Duodenal mucosa (tissue), 2 donors: ENCODE data around the gene ASB2.

Source experiments
- H3K27ac ChIP-seq: one replicate; pipeline ENCODE4 v1.7.0; 2013; ENCODE audit warnings: low read depth, low read length
- H3K27me3 ChIP-seq, 2 donors: one replicate each; pipeline ENCODE4 v1.7.0; 2013; ENCODE audit warnings: low read length in 2 of 2, control low read depth in 1 of 2; ENCODE audit not compliant: insufficient read depth in 2 of 2, control insufficient read depth in 1 of 2
- H3K36me3 ChIP-seq, 2 donors: one replicate each; pipeline ENCODE4 v1.7.0; 2013; ENCODE audit warnings: low read length in 2 of 2, control low read depth in 1 of 2; ENCODE audit not compliant: insufficient read depth in 2 of 2, control insufficient read depth in 1 of 2
- H3K4me1 ChIP-seq, 2 donors: one replicate each; pipeline ENCODE4 v1.7.0; 2013; ENCODE audit warnings: low read length in 2 of 2, control low read depth in 1 of 2; ENCODE audit not compliant: insufficient read depth in 2 of 2, control insufficient read depth in 1 of 2
- H3K4me3 ChIP-seq, 2 donors: one replicate each; pipeline ENCODE4 v1.7.0; 2013; ENCODE audit warnings: low read length in 2 of 2, low read depth in 1 of 2
- H3K9ac ChIP-seq, 2 donors: one replicate each; pipeline ENCODE4 v1.7.0; 2013; ENCODE audit warnings: low read length in 2 of 2, low read depth in 1 of 2
- H3K9me3 ChIP-seq, 2 donors: one replicate each; pipeline ENCODE4 v1.7.0; 2013; ENCODE audit warnings: low read length in 2 of 2, control low read depth in 1 of 2; ENCODE audit not compliant: control insufficient read depth in 1 of 2

ASB2 gene

GRCh38 chr14:94001501-94002396 lies 25.4 kb upstream of the ASB2 start:
- Histone ChIP-seq H3K4me3 (no peak overlapping the region), H3K9me3 (no peaks in the 10 kb centered on the region), H3K27ac (no peak overlapping the region), H3K36me3 (no peaks in the 10 kb centered on the region), H3K4me1 (peaks cover 0 to 5% of the 10 kb centered on the region in 2 donors), H3K9ac (no peak overlapping the region), H3K27me3 (no peaks in the 10 kb centered on the region)

- Histone ChIP-seq H3K4me1 (peaks cover 0 to 5% of the 10 kb centered on the region in 2 donors), H3K4me3 (no peak overlapping the region), H3K36me3 (no peaks in the 10 kb centered on the region), H3K9me3 (no peaks in the 10 kb centered on the region), H3K27ac (no peak overlapping the region), H3K27me3 (no peaks in the 10 kb centered on the region), H3K9ac (no peak overlapping the region)
These were observed 24.6 kb upstream of the ASB2 start for GRCh38 chr14:94001016-94001415.

DNA sequence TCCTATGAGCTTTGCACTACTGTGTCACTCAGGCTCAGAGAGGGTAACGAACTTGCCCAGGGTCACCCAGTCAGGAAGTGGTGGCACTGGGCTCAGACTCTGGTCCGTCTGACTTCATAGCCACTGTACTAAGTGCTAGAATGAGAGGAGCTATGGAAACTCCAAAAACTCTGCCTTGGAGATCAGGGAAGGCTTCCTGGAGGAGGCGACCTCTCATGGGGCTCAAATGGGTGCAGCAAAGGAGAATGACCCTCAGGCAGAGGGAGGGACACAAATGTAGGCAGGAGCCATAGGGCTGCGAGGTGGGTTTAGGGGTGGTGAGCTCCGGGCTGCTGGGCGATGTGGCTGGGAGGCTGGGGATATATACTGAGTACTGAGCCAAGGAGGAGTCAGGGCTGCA lies 23.9 kb upstream of the ASB2 start:
- Histone ChIP-seq H3K27me3 (no peaks in the 10 kb centered on the region), H3K36me3 (no peaks in the 10 kb centered on the region), H3K27ac (no peak overlapping the region), H3K9me3 (no peaks in the 10 kb centered on the region), H3K4me3 (no peak overlapping the region), H3K4me1 (peaks cover 0 to 5% of the 10 kb centered on the region in 2 donors), H3K9ac (no peak overlapping the region)

GRCh38 chr14:93999573-93999972 lies 23.2 kb upstream of the ASB2 start:
- no peaks in the 10 kb centered on the region for H3K27me3 ChIP-seq
- no peak overlapping the region for H3K27ac ChIP-seq
- no peaks in the 10 kb centered on the region for H3K36me3 ChIP-seq
- H3K4me3 ChIP-seq = no peak overlapping the region
- H3K4me1 ChIP-seq = peaks cover 0 to 5% of the 10 kb centered on the region in 2 donors
- no peak overlapping the region for H3K9ac ChIP-seq
- no peaks in the 10 kb centered on the region for H3K9me3 ChIP-seq

GRCh38 chr14:93998871-93999403 lies 22.6 kb upstream of the ASB2 start:
- no peak overlapping the region for H3K27ac ChIP-seq
- H3K27me3 ChIP-seq = no peaks in the 10 kb centered on the region
- H3K9me3 ChIP-seq = no peaks in the 10 kb centered on the region
- peaks cover 0 to 5% of the 10 kb centered on the region in 2 donors for H3K4me1 ChIP-seq
- H3K36me3 ChIP-seq = no peaks in the 10 kb centered on the region
- H3K9ac ChIP-seq = no peak overlapping the region
- H3K4me3 ChIP-seq = no peak overlapping the region

- H3K9ac ChIP-seq = no peak overlapping the region
These were observed 21.8 kb upstream of the ASB2 start for GRCh38 chr14:93997916-93998870.

GRCh38 chr14:93997082-93997481 lies 20.7 kb upstream of the ASB2 start, which contains the start of gene CCDC197:
Gene CCDC197, plus strand, starts transcription at chr14:93997301. Its CDS starts 831 bp downstream, at chr14:93998132.
- peaks cover 0 to 5% of the 10 kb centered on the region in 2 donors for H3K4me1 ChIP-seq

More at GRCh38 chr14:93997916-93998870, 21.8 kb upstream of the ASB2 start:
- Histone ChIP-seq H3K27me3 (no peaks in the 10 kb centered on the region), H3K4me1 (peaks cover 0 to 5% of the 10 kb centered on the region in 2 donors), H3K27ac (no peak overlapping the region), H3K4me3 (no peak overlapping the region), H3K9me3 (no peaks in the 10 kb centered on the region), H3K36me3 (no peaks in the 10 kb centered on the region)

DNA sequence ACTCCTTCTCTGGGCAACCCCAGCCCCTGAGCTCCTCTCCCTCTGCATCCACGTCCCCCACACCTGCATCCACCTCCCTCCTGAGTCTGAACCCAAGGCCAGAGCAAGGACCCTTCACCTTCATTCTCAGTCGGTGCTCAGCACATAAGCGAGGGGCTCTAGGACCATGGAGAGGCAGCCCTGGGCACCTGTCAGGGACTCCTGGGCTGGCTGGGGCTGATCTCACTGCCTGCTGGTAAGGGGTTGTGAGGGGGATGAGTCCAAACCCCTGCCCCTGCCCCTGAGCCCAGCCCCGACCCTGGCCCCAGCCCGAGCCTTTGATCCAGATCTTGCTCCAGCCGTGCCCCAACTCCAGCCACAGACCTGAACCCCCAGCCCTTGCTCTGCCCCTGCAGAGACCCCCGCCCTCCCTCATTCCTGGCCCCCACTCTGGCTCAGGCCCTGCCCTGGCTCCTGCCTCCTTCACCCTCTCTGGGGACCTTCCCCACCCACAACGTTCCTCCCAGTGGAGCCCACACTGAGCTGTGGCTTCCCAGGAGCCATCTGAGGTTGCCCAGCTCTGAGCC lies 19.8 kb upstream of the ASB2 start:
- Histone ChIP-seq H3K9ac (no peak overlapping the region), H3K4me1 (no peaks in the 10 kb centered on the region), H3K27me3 (no peaks in the 10 kb centered on the region), H3K4me3 (no peak overlapping the region), H3K27ac (no peak overlapping the region), H3K36me3 (no peaks in the 10 kb centered on the region), H3K9me3 (no peaks in the 10 kb centered on the region)

More at GRCh38 chr14:93997082-93997481, 20.7 kb upstream of the ASB2 start, which contains the start of gene CCDC197:
- no peaks in the 10 kb centered on the region for H3K36me3 ChIP-seq
- H3K9ac ChIP-seq = no peak within 1 kb of the TSS
- H3K4me3 ChIP-seq = no peak within 1 kb of the TSS
- H3K27ac ChIP-seq = no peak within 1 kb of the TSS
- H3K27me3 ChIP-seq = no peaks in the 10 kb centered on the region
- no peaks in the 10 kb centered on the region for H3K9me3 ChIP-seq

- Histone ChIP-seq H3K4me3 (no peak overlapping the region), H3K27ac (no peak overlapping the region)
These were observed 18.7 kb upstream of the ASB2 start for GRCh38 chr14:93994919-93995682.

More at GRCh38 chr14:93994919-93995682, 18.7 kb upstream of the ASB2 start:
- Histone ChIP-seq H3K27me3 (no peaks in the 10 kb centered on the region), H3K36me3 (no peaks in the 10 kb centered on the region), H3K9me3 (no peaks in the 10 kb centered on the region), H3K9ac (no peak overlapping the region), H3K4me1 (no peaks in the 10 kb centered on the region)
